Kidney tubule cell (primary cell): ENCODE results near the gene KIF12.

Source experiments
- DNase-seq: peaks from one replicate; pipeline ENCODE4 v3.0.0-alpha.2; 2018; ENCODE audit warnings: low spot score

KIF12 gene

DNA sequence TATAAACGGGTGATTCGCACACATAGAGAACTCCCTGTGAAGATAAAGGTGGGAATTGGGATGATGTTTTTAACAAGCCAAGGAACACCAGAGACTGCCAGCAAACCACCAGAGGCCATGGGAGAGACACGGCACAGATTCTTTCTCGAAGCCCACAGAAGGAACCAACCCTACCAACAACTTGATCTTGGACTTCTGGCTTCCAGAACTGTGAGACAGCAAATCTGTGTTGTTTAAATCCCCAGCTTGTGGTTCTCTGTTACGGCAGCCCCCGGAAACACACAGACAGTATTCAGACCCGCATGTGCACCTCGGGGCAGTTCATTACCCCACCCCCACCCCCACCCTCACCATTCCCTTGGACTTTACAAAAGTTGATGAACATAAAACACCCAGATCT lies 33.8 kb downstream of the KIF12 start:
- DNase-seq: no peak

DNA sequence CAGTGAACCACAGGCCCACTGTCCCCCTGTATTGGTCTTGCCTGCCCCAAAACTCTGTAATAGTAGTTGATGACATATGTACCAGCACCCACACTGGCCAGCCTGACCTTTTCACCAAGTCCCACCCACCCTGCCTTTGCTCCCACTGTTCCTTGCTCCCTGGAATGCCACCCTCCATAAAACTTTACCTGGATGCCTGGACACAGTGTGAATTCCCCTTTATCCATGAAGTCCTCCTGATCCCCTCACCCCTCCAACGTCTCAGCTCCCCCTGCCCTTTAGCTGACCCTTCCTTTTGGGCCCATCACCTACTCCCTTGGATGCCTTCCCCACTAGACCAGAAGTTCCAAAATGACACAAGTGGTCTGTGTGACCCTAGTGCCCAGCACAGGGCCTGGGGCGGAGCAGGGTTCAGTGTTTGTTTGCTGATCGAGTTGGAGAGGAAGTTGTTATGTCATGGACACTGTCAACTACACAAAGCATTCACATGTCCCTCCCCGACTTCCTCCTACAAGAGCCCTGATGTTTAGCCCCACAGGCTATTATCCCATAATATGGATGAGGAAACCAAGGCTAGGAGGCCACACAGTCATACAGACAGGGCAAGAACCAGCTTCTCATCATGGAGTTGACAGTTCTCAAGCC lies 37.1 kb downstream of the KIF12 start:
- no peak for DNase-seq

DNA sequence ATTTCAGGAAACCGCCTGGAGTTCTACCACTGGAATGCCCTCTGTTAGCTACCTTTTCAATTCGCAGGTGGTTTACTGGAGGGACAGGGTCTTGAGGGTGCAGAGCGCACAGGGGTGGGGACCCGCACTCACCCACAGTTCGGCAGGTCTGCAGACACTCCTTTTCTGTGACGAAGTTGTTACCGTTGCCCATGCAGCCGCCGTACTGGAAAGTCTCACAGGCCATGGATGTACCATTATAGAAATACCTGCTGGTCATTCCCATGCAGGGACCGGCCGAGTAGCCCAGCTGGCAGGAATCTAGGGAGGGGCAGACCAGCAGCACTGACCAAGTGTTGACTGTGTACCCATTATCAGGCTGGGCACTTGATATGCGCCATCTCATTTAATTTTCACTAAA lies 37.8 kb downstream of the KIF12 start:
- no peak for DNase-seq

DNA sequence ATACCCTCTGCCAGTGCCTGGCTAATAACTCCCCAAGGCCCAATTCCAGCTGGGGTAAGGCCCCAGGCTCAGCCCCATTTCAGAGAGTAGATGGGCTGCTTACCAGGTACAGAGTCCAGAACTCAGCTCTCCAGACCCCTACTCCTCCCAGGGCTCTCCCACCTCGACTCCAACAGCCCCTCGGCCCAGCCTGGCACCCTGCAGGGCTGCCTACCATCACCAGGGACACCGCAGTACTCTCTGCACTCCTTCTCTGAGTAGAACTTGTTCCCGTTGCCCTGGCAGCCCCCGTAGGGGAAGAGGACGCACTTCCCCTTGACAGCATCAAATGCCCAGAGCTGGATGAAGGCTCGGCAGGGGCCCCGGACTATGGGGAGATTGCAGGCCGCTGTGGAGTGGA lies 38.4 kb downstream of the KIF12 start:
- DNase-seq: no peak

DNA sequence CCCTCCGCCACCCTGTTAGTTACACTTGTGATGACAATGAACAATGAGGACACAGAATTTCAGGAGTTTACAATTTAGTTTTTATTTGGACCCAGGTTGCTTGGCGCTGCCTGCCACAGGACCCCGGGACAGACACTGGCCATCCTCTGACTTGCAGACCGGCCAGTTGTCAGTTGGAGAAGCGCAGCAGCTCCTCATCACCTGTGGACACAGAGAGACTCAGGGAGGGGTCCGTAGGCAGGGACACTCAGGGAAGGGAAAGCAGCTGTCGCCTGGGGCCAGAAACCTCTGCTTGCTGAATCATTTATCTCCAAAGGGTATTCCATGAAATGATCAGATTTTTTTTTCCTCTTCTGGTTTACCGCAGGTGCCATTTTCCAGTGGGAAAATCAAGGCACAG lies 39.0 kb downstream of the KIF12 start:
- DNase-seq: no peak

DNA sequence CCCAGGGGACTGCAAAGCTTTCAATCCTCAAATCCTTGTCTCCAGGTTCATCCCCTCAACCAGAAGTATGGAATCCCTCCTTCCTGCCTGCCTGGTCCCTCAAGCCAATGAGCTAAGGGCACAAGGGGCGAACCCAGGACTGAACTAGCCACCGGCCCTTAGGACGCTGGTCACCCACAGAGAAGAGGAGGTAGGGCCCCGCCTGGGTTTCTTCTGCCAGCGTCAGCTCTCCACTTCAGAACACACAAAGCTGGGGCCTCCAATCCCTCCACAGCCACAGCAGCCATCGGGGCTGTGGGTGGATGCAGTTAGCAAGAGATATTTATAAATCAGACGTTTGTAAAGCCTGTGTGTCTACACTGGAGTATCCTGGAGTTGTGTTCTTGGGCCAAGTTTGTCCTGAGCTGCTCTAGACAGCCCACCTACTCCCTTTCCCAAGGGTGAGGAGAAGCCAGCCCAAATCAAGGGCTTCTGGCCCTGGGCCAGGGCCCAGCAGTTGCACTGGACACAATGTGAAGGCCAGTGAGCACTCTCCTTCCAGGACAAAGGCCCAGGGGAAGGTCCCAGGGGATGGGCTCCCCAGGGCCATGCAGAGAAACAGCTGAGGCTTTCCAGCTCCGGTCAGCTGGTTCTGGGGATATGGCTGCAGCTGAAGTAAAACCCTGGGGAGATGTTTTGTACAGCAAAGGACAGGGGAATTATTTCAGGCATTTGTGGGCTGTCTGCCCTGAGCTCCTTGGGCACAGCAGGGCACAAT lies 39.9 kb downstream of the KIF12 start:
- DNase-seq: no peak

DNA sequence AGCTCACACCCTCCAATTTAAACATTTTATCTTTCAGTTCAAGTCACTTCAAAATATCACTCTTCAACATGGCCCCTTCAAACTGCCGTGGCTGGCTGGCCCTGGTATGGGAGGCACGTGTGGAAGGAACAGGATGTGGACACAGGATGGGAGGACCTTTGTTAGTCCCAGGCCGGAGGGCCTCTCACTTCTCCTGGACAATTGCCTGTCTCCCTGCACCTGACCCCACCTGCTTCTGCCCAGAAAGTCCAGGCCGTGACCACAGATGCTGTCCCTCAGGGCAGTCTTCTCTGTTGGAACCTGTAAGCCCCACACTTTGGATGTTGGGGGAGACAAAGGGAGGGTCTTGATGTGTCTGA lies 40.4 kb downstream of the KIF12 start:
- no peak for DNase-seq

DNA sequence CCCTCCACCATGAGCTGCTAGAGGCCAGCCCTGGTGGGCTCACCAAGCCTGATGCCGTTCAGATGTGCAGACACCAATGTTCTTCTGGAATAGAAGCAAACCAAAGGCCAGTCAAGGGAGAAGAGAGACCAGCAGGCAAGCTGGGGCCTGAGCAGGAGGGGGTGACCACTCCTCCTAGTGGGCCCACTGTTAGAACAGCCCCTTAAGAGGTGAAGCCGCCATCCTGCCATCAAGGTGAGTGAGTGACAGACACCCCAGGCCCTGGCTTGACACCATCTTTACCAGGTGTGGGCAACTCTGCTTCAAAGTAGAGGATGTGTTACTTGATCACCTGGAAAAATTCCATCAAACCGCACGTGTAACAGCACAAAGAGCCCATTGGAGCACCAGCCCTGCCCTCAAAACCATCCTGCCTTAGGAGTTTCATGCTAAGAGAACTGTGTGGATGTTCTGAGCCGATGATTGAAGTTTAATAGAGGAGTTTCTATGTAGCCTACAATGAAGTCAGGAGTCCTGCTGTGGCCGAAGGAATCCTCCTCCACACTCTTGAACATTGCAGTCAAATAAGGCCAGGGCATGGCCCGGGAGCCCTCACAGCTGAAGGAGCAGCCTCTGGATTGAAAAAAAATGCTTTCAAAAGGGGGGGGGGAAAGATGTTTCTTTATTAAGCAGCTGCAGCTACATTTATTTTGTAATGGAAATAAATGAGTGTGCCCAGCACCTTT lies 41.8 kb downstream of the KIF12 start:
- no peak for DNase-seq

DNA sequence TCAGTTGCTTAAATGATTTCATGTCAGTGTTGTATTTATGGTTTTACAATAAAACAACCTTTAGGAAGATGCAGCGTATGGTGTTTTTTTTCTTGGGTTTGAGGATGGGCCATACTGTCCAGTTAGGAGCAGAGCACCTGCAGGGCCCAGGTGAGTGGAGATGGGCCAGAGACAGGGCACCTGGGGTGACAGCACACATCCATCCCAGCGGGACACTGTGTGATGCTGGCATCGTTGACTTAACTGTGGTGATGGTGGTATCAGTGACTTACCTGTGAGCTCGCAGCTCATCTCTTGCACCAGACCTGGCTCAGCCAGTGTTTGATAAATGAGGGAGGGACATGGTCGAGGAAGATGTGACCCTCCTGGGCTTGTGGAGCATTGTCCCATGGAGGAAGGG lies 42.6 kb downstream of the KIF12 start:
- no peak for DNase-seq

DNA sequence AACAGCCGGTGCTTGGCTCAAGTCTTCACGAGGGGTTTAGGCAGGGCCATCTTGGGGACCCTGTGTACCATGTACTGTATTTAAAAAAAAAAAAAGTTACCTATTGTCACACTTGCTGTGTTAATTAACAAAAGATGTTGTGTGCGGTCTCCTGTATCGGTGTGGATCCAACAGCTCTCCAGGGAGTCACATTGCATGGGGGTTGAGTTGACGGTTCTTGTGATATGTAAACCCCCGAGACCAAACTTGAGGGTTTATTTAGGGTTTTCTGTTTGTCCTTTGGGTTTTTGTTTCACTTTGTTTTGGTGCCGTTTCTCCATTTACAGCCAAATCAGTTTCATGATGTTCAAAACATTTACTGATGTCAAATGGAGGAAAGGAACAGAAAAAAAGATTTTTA lies 43.2 kb downstream of the KIF12 start:
- DNase-seq: no peak

DNA sequence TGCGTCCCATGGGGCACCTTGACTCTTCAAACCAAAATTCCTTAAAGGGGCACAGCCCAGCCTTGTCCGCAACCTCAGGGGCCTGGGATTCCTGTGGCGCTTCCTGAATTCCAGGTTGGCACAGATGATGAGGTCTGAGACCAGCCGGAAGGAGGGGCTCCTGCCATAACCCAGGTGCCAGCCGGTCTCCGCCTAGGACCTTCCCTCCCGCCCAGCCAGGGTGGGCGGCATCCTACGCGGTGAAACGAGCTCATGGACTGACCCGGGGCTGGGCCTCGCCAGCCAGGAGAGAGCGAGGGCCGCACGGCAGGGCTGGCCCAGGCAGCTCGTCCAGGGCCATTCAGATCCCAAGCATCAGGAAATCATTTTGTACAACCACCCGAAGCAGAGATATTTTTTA lies 44.0 kb downstream of the KIF12 start:
- DNase-seq: no peak

DNA sequence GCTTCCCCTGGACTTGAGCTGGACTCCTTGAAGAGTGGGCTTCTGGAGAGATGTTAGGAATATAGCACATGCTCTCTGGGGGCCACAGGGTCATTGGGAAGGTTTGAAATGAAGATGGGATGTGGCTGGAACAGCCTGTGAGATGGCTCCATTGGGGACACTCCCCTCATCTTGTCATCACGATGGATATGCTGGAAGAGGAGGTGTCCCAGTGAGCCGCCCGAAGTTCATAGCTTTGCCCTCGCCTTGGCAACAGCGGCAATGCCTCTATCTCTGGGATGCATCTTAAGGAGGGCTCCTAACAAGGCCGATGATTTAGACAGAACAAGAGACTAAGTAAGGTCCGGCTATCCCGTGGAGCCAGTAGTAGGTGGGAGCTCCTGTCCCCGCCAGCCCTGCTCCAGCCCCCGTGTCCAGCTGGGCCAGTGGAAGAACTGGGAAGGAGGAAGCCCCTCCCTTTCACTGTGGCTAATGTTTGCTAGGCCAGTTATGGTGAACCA lies 44.9 kb downstream of the KIF12 start:
- DNase-seq: no peak

DNA sequence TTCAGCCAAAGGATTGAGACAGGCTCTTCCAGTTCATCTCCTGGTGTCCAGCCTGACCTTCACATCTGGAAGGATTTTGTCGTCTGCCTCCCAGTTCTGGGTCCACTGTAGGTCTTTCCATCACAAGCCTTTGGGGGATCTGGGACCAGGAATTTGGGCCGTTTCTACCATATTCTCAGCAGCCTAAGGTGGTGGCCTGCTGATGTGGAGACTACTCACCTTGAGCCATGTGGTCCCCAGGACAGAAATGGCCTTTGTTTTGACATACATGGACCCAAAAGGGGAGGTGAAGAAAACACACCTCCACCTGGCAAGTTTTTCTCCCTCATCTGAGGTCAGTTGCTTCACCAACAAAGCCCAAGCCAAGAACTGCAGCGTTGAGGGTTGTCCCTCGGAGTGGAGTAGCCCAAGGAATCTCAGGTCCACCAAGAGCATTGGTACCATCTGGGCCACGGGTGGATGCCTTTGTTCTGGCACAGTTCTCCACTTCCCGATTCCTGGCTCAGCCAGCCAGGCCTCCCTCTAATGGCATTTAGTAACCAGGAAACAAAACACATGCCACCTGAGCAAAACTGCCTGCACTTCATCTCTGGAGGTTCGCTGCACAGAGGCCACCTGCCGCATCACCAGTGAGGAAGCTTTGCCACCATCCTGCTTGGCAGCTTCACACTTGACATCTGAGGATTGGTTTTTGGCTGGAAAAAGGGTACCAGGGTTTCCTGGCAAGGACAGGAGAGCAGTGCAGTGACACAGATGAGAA lies 45.7 kb downstream of the KIF12 start:
- DNase-seq: peak; percentile 52

DNA sequence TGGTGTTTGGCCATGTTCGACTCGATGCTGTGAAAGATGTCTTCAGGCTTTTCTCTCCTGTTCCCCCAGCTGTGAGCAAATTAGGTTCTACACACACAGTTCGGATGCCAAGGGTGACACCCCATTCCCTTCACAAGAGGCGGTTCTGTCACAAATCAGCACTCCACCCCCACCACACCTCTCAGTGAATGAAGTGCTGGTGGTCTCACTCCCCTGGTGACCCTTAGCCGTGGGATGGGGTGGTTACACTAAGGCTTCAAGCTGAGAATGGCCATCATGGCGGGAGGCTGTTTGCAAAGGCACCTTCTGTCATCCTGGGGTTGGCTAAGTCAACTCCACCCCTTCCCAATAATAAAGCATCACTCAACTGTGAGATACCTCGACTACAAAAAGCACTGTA lies 47.4 kb downstream of the KIF12 start:
- no peak for DNase-seq

DNA sequence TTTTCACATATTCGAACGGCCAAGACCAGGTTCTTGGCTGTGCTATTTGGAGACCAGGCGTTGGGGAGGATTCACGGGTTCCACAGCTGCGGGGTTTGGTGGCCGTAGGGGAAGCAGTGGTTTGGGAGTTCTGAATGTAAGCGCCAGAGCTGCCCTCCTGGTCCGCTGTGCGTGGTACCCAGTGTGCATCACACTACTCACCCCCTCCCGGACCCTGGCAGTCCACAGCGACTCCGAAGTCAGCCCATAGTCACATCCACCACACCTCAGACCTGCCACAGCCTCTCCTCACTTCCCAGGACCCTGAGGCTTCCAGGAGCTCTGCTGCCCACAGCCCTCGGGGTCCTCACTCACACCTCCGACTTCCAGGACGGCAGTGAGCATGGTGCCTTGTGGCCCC lies 47.8 kb downstream of the KIF12 start:
- DNase-seq: no peak

DNA sequence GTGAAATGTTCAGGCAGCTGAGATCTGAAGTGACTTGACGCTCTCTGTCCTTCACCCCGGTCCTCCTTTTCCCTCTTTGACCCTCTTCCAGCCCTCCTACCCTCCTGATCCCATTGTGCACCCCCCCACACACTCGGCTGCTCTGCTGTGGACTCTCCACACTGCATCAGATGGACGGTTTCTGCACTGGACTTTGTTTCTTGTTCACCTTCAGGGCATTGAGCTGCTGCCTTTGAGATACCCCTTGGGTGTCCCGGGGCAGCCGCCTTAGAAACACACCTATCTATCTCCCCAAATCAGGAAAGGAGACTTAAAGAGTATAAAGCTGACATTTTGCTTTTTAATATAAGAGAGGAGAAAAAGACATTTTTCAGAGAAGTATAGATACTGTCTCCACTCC lies 48.4 kb downstream of the KIF12 start:
- no peak for DNase-seq

DNA sequence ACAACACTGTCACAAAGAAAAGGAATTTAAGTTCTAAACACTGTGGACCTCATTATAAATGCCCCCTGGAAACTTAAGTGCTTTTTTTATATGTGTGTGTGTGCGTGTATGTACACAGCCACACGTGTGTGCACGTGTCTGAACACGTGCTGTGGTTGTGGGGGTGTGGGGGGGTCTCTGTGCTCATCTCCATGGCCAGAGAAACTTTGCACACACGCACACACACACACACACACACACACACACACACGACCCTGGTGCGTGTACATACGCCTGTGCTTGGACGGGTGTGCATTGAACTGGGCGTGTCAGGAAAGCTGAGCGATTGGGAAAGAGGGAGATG lies 48.9 kb downstream of the KIF12 start:
- DNase-seq: no peak

DNA sequence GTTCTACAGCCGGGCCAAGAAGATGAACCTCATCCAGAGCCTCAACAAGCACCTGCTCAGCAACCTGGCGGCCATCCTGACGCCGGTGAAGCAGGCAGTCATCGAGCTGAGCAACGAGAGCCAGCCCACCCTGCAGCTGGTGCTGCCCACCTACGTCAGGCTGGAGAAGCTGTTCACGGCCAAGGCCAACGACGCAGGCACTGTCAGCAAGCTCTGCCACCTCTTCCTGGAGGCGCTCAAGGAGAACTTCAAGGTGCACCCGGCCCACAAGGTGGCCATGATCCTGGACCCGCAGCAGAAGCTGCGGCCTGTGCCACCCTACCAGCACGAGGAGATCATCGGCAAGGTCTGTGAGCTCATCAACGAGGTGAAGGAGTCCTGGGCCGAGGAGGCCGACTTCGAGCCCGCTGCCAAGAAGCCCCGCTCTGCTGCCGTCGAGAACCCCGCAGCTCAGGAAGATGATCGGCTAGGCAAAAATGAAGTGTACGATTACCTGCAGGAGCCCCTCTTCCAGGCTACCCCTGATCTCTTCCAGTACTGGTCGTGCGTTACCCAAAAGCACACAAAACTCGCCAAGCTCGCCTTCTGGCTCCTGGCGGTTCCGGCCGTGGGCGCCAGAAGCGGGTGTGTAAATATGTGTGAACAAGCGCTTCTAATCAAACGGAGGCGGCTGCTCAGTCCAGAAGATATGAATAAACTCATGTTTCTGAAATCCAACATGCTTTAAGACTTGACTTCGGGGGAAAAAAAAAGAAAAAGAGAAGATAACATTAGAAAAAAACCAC lies 49.5 kb downstream of the KIF12 start:
- DNase-seq: no peak

DNA sequence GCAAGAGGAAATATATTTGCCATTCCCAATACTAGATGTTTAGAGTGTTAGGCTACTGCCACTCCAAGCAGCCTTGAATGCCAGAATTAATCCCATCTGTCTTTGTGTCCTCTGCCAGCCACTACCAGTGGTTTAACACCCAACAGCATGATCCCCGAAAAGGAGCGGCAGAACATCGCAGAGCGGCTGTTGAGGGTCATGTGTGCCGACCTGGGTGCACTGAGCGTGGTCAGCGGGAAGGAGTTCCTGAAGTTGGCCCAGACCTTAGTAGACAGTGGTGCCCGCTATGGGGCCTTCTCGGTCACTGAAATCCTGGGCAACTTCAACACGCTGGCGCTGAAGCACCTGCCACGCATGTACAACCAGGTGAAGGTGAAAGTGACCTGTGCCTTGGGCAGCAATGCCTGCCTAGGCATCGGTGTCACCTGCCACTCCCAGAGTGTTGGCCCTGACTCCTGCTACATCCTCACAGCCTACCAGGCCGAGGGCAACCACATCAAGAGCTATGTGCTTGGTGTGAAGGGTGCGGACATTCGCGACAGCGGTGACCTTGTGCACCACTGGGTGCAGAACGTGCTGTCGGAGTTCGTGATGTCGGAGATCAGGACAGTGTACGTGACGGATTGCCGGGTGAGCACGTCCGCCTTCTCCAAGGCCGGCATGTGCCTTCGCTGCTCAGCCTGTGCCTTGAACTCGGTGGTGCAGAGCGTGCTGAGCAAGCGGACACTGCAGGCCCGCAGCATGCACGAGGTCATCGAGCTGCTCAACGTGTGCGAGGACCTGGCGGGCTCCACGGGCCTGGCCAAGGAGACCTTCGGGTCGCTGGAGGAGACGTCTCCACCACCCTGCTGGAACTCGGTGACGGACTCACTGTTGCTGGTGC lies 50.3 kb downstream of the KIF12 start:
- no peak for DNase-seq

DNA sequence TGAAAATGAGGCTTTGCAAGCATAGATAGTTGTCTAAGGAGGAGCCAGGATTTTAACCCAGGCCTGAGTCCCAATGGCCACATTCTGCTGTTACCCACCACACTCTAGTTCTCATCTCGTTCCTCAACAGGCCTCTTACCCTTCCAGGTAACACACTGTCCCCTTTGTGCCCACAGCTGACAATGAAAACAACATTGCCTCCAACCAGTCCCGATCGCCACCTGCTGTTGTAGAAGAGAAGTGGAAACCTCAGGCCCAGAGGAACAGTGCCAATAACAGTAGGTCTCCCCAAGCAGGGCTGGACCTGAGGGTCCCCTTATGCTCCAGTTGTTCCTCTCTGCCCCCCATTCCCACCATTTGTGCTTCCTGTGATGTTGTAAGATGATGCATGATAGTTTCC lies 51.4 kb downstream of the KIF12 start:
- DNase-seq: peak; percentile 29

DNA sequence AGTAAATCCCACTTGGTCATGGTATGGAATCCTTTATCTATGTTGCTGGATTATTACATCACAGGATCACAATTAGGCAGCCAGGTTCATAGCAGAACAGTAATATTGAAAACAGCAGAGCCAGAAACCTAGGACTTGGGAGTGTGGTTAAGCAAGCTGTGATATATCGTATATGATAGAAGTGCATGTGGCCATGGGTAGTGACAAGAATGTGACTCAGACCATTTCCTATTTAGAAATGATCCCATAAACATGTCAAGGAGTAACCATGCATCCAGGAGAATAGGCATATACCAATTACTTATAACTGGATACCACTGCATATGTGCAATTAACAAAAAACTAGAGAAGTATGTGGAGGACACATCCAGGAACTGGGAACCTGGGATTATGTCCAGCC lies 52.2 kb downstream of the KIF12 start:
- DNase-seq: no peak
